ENCODE results near the gene C1orf53.
"Not testable (repeated sequence)": the region's sequence is repeated elsewhere in the genome, so short reads cannot be mapped to it uniquely, and the experiment has no call there.

Gene C1orf53

GRCh38 chr1:197942042-197942441 lies 39.6 kb downstream of the C1orf53 start:
- no peak for TF ChIP-seq CTCF (IDR thresholded peaks at IDR 0.05; ENCODE audit: extremely low read depth, insufficient read depth, missing control alignments)
- DNase-seq (ENCODE audit: low spot score), result no peak
- in situ Hi-C loops (cut with MboI; ENCODE audit: low pct_unique_long_range_greater_than_20kb, low sequenced_read_pairs, unreplicated experiment), result no loop called here

GRCh38 chr1:197944485-197944884 lies 42.1 kb downstream of the C1orf53 start:
- DNase-seq (ENCODE audit: low spot score), result no peak
- in situ Hi-C loops (cut with MboI; ENCODE audit: low pct_unique_long_range_greater_than_20kb, low sequenced_read_pairs, unreplicated experiment), result no loop called here
- no peak for TF ChIP-seq CTCF (IDR thresholded peaks at IDR 0.05; ENCODE audit: extremely low read depth, insufficient read depth, missing control alignments)

GRCh38 chr1:197948926-197949899 lies 46.8 kb downstream of the C1orf53 start:
- no peak for DNase-seq (ENCODE audit: low spot score)
- no peak for TF ChIP-seq CTCF (IDR thresholded peaks at IDR 0.05; ENCODE audit: extremely low read depth, insufficient read depth, missing control alignments)
- in situ Hi-C loops (cut with MboI; ENCODE audit: low pct_unique_long_range_greater_than_20kb, low sequenced_read_pairs, unreplicated experiment), result no loop called here

- no peak for TF ChIP-seq CTCF (IDR thresholded peaks at IDR 0.05; ENCODE audit: extremely low read depth, insufficient read depth, missing control alignments)
- DNase-seq (ENCODE audit: low spot score), result no peak
Measured at GRCh38 chr1:197951089-197951488, 48.7 kb downstream of the C1orf53 start.

GRCh38 chr1:197951617-197952175 lies 49.3 kb downstream of the C1orf53 start:
- in situ Hi-C loops (cut with MboI; ENCODE audit: low pct_unique_long_range_greater_than_20kb, low sequenced_read_pairs, unreplicated experiment), result no loop called here
- TF ChIP-seq CTCF (IDR thresholded peaks at IDR 0.05; ENCODE audit: extremely low read depth, insufficient read depth, missing control alignments), result no peak
- DNase-seq (ENCODE audit: low spot score), result no peak

More at GRCh38 chr1:197951089-197951488, 48.7 kb downstream of the C1orf53 start:
- in situ Hi-C loops (cut with MboI; ENCODE audit: low pct_unique_long_range_greater_than_20kb, low sequenced_read_pairs, unreplicated experiment), result no loop called here

GRCh38 chr1:197953472-197953871 lies 51.0 kb downstream of the C1orf53 start:
- DNase-seq (ENCODE audit: low spot score); in situ Hi-C loops (cut with MboI; ENCODE audit: low pct_unique_long_range_greater_than_20kb, low sequenced_read_pairs, unreplicated experiment): not testable (repeated sequence)
